K562 (cell line): Measurements from ENCODE around the gene PACRG. TPM values are rescaled to one million over a fixed set of nuclear protein-coding genes. Genes with fewer than 3 reads are reported as not detected.

ENCODE experiments used
- ATAC-seq: fragments of 200-7000 bp; cut with Tn5 transposase; 3 replicates; pipeline ENCODE4 v1.9.1; 2020; ENCODE audit warnings: moderate library complexity
- BruUV-seq: library from RNA; stranded (reverse); fragments of 400-500 nt; replicated peaks from 2 replicates; lab custom pipeline; 2021; lab: Mats Ljungman, UMichigan
- CTCF ChIA-PET: fragments of 300-600 bp; formaldehyde crosslinking; extraction: SDS; loops from one replicate; lab custom pipeline; 2021; ENCODE audit warnings: low intra/inter-chr PET ratio; lab: Yijun Ruan, JAX
- POLR2A ChIA-PET: fragments of 300-600, 350-650 bp; sonication (Branson Sonifier 250); formaldehyde crosslinking; extraction: SDS; loops from one replicate; lab custom pipeline; 2021; ENCODE audit warnings: antibody characterized with exemption, inconsistent platforms; lab: Yijun Ruan, JAX
- DNase-seq, 4 experiments: peaks; one replicate each; pipeline versions ENCODE4 v3.0.0 to v3.0.0-alpha.2; 2011 to 2018; ENCODE audit warnings: low spot score in 3 of 4, mixed read lengths in 3 of 4; ENCODE audit errors: extremely low read depth in 1 of 4
- FAIRE-seq: peaks from 2 replicates; lab custom pipeline; 2011; peaks lifted over from hg19 to GRCh38; lab: Jason Lieb, UNC
- H2AFZ ChIP-seq: 2 replicates; pipeline ENCODE4 v1.6.0; 2011; ENCODE audit warnings: low read depth, low read length, control low read depth, inconsistent platforms
- H3K27ac ChIP-seq: fragments of 200-600 bp; 3 replicates; pipeline ENCODE4 v1.8.0; 2011; ENCODE audit warnings: low read depth, mild to moderate bottlenecking, control low read depth, inconsistent platforms, low read length, moderate library complexity, mixed read lengths; ENCODE audit errors: extremely low read depth
- H3K27me3 ChIP-seq, 2 experiments: fragments of 300-600 bp in 1 of 2; 2 replicates in 1 of 2; 3 replicates in 1 of 2; pipeline versions ENCODE4 v1.6.0 to v1.8.0; 2011; ENCODE audit warnings: inconsistent platforms in 2 of 2, low read length in 2 of 2, mild to moderate bottlenecking in 1 of 2, mixed read lengths in 1 of 2, moderate library complexity in 1 of 2; ENCODE audit not compliant: control insufficient read depth in 2 of 2, insufficient read depth in 2 of 2
- H3K36me3 ChIP-seq: fragments of 300-600 bp; 3 replicates; pipeline ENCODE4 v1.8.0; 2011; ENCODE audit warnings: mild to moderate bottlenecking, low read length, inconsistent platforms; ENCODE audit not compliant: control insufficient read depth, insufficient read depth
- H3K4me1 ChIP-seq, 2 experiments: fragments of 200-600 bp in 1 of 2; replicated peaks in 1 of 2; 2 replicates in 1 of 2; 3 replicates in 1 of 2; pipeline versions ENCODE4 v1.5.1 to v1.8.0; 2011; ENCODE audit warnings: inconsistent platforms in 2 of 2, low read length in 2 of 2, mild to moderate bottlenecking in 1 of 2, mixed read lengths in 1 of 2, moderate library complexity in 1 of 2; ENCODE audit not compliant: control insufficient read depth in 2 of 2, insufficient read depth in 2 of 2
- H3K4me2 ChIP-seq: 2 replicates; pipeline ENCODE4 v1.6.1; 2011; ENCODE audit warnings: low read length, control low read depth, inconsistent platforms, mixed read lengths; ENCODE audit not compliant: insufficient read depth
- H3K4me3 ChIP-seq: fragments of 200-600 bp; sonication (generic), shearing (Covaris generic); 2 replicates; pipeline ENCODE4 v1.5.1; 2016; ENCODE audit warnings: control low read depth, inconsistent platforms
- H3K79me2 ChIP-seq: fragments of 200-600 bp; 3 replicates; pipeline ENCODE4 v1.8.0; 2011; ENCODE audit warnings: low read length, inconsistent platforms; ENCODE audit not compliant: control insufficient read depth, insufficient read depth
- H3K9ac ChIP-seq, 2 experiments: 2 replicates each; pipeline versions ENCODE4 v1.6.0 to v1.6.1; 2011; ENCODE audit warnings: low read depth in 2 of 2, low read length in 2 of 2, control low read depth in 1 of 2, inconsistent platforms in 1 of 2, mild to moderate bottlenecking in 1 of 2, mixed read lengths in 1 of 2; ENCODE audit not compliant: insufficient read depth in 1 of 2
- H3K9me1 ChIP-seq: one replicate; pipeline ENCODE4 v1.6.0; 2011; ENCODE audit warnings: inconsistent platforms, mild to moderate bottlenecking, low read length, moderate library complexity; ENCODE audit not compliant: control insufficient read depth, insufficient read depth
- H3K9me3 ChIP-seq: replicated peaks from 2 replicates; pipeline ENCODE4 v1.5.1; 2011; ENCODE audit warnings: low read depth, low read length, inconsistent platforms; ENCODE audit not compliant: control insufficient read depth, insufficient read depth
- H4K20me1 ChIP-seq: replicated peaks from 2 replicates; pipeline ENCODE4 v1.6.1; 2011; ENCODE audit warnings: low read length, inconsistent platforms, mixed read lengths; ENCODE audit not compliant: control insufficient read depth, insufficient read depth
- CREB3 ChIP-seq: fragments of 450-650 bp; conservative IDR thresholded peaks from 2 replicates; pipeline ENCODE4 v1.6.1; 2016; ENCODE audit warnings: missing genetic modification characterization, low read depth, mild to moderate bottlenecking, missing compliant biosample characterization, moderate library complexity
- ESRRA ChIP-seq: fragments of 450-650 bp; IDR thresholded peaks from 2 replicates; pipeline ENCODE4 v1.6.1; 2014; ENCODE audit warnings: low read depth, mild to moderate bottlenecking, moderate library complexity, borderline replicate concordance
- ETS2 ChIP-seq: IDR thresholded peaks from 2 replicates; pipeline ENCODE4 v1.6.1; 2016; ENCODE audit warnings: borderline replicate concordance, missing genetic modification characterization, mild to moderate bottlenecking, moderate library complexity, missing compliant biosample characterization; ENCODE audit not compliant: poor library complexity, severe bottlenecking
- FOXJ2 ChIP-seq: fragments of 200-800 bp; sonication (Bioruptor generic); IDR thresholded peaks from 2 replicates; pipeline ENCODE4 v1.6.1; 2016; ENCODE audit warnings: missing genetic modification characterization, missing compliant biosample characterization
- HMGXB4 ChIP-seq: sonication (generic); formaldehyde crosslinking; IDR thresholded peaks from 2 replicates; pipeline ENCODE4 v1.8.1; 2023; ENCODE audit warnings: mild to moderate bottlenecking, missing genetic modification reagents
- MAFF ChIP-seq: IDR thresholded peaks from 2 replicates; pipeline ENCODE4 v1.6.1; 2012; ENCODE audit warnings: low read length, improper control_type of control experiment
- NCOA4 ChIP-seq: fragments of 450-650 bp; IDR thresholded peaks from 2 replicates; pipeline ENCODE4 v1.6.1; 2018; ENCODE audit warnings: mild to moderate bottlenecking; ENCODE audit not compliant: partially characterized antibody
- SAFB2 ChIP-seq: fragments of 200-400 bp; formaldehyde crosslinking; IDR thresholded peaks from 2 replicates; pipeline ENCODE4 v1.6.1; 2018; ENCODE audit warnings: borderline replicate concordance, low read length, low read depth, moderate library complexity; ENCODE audit not compliant: severe bottlenecking
- SMARCA5 ChIP-seq: fragments of 450-650 bp; IDR thresholded peaks from 2 replicates; pipeline ENCODE4 v1.6.1; 2016
- SPI1 ChIP-seq: IDR thresholded peaks from 2 replicates; pipeline ENCODE4 v1.6.1; 2011; ENCODE audit warnings: low read depth, low read length, control low read depth, borderline replicate concordance
- TBL1XR1 ChIP-seq, 2 experiments: IDR thresholded peaks; 2 replicates each; pipeline ENCODE4 v1.6.1; 2012; ENCODE audit warnings: improper control_type of control experiment in 2 of 2, low read length in 2 of 2, mild to moderate bottlenecking in 1 of 2
- ZC3H4 ChIP-seq: sonication (generic); formaldehyde crosslinking; IDR thresholded peaks from 2 replicates; pipeline ENCODE4 v1.9.0; 2021; ENCODE audit warnings: missing genetic modification reagents, borderline replicate concordance
- ZNF212 ChIP-seq: fragments of 450-650 bp; formaldehyde crosslinking; IDR thresholded peaks from 2 replicates; pipeline ENCODE4 v1.4.0; 2020; ENCODE audit warnings: mild to moderate bottlenecking
- ZNF384 ChIP-seq: IDR thresholded peaks from 2 replicates; pipeline ENCODE4 v1.6.1; 2012; ENCODE audit warnings: low read depth, low read length, improper control_type of control experiment
- ZNF436 ChIP-seq: fragments of 250-450, 450-650 bp; sonication (Bioruptor Pico); formaldehyde crosslinking; IDR thresholded peaks from 2 replicates; pipeline ENCODE4 v1.7.0; 2020; ENCODE audit warnings: mild to moderate bottlenecking
- ZSCAN29 ChIP-seq: fragments of 450-650 bp; IDR thresholded peaks from 2 replicates; pipeline ENCODE4 v1.6.1; 2017
- WGBS: fragments of 100-300 bp; shearing (Covaris generic); methylation state at CpG from one replicate; pipeline ENCODE4 v1.1.6; 2016; ENCODE audit warnings: low coverage, mixed read lengths; ENCODE audit not compliant: insufficient coverage; ENCODE audit errors: missing lambda C conversion rate; 5-methylcytosine and 5-hydroxymethylcytosine counted together
- in situ Hi-C: fragments of 300-500 bp; cut with MboI; formaldehyde crosslinking; loops from 4 replicates; pipeline ENCODE4 v1.15.0; 2018; ENCODE audit warnings: inconsistent platforms, mixed read lengths
- intact Hi-C: fragments of 100-400 bp; cut with micrococcal nuclease; formaldehyde crosslinking; loops from 2 replicates; pipeline ENCODE4 v1.14.2; 2022
- polyA plus RNA-seq, 8 experiments: library from polyadenylated mRNA; depleted of rRNA in 4 of 8; stranded (reverse) in 5 of 8; unstranded in 3 of 8; fragments of >200 nt; fragmentation: Nextera tagmentation in 2 of 8; fragmentation: Illumina TruSeq in 1 of 8; extraction: Ambion mirVana in 2 of 8; extraction: Trizol in 1 of 8; gene quantifications; 2 replicates each; pipeline versions ENCODE4 v1.2.1 to v1.2.3, GENCODE V29; 2011 to 2014; ENCODE audit warnings: inconsistent platforms in 1 of 8, missing spikeins in 1 of 8
- total RNA-seq, 7 experiments: library from RNA; depleted of rRNA in 6 of 7; stranded (reverse); fragments of >200 nt in 6 of 7; fragmentation: Illumina TruSeq in 2 of 7; extraction: Trizol in 2 of 7; gene quantifications; 2 replicates each; pipeline versions ENCODE4 v1.2.1 to v1.2.3, GENCODE V29; 2011 to 2021; ENCODE audit warnings: low replicate concordance in 1 of 7

Gene PACRG
- total and polyA plus RNA-seq, 9 of the 15 experiments (the other 6 are each of a cell fraction or from before 2014, with no cell fraction given), result 0.04 TPM; not detected in 8

- no peak overlapping the region for H3K9ac ChIP-seq
- FAIRE-seq, result no peak
- no peak overlapping the region for H2AFZ ChIP-seq
- H3K4me1 ChIP-seq, result no peaks in the 10 kb centered on the region
- no peaks in the 10 kb centered on the region for H3K36me3 ChIP-seq
- in situ Hi-C loops (no loop called here), intact Hi-C loops (no loop called here)
- H3K9me1 ChIP-seq, result no peaks in the 10 kb centered on the region
- CTCF ChIA-PET, result no interaction called here
- H3K27me3 ChIP-seq, result no peaks in the 10 kb centered on the region
- 0% methylated on average over 5 of the region's 5 CpGs for WGBS
- no peak for ATAC-seq
- DNase-seq, result no peak
- POLR2A ChIA-PET, result no interaction called here
- no peak overlapping the region for H3K4me2 ChIP-seq
- no peaks in the 10 kb centered on the region; the same call in 1 of the 2 replicates for H3K9me3 ChIP-seq
- H3K4me3 ChIP-seq, result no peak overlapping the region
- TF ChIP-seq SPI1 (no peak), MAFF (no peak), ZNF212 (CRISPR knock-in tag) (no peak)
- no peaks in the 10 kb centered on the region for H3K79me2 ChIP-seq
- no peaks in the 10 kb centered on the region for H4K20me1 ChIP-seq
- no TSS peak for BruUV-seq
- H3K27ac ChIP-seq, result no peak overlapping the region
Measured at GRCh38 chr6:162973980-162974379, 246.2 kb downstream of the PACRG start.

DNA sequence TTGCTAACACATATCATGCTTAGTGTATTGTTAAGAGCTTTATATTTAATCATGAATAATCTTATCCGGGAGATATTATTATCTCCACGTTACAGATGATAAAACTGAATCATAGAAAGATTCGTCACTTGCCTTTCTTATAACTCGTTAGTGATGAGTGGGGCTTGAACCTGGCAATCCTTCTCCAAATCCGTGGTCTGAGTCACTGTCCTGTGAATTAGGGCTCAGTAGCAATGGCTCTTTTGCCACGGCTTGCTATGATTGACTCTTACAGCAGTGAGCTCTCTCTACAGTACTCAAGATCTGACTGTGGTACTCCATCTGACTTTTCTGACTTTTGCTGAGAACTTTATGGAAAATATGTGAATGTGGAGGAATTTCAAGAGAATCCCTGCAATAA is 246.9 kb downstream of the PACRG start:
- in situ Hi-C loops, result no loop called here
- Histone ChIP-seq H3K9ac (no peak overlapping the region), H2AFZ (no peak overlapping the region), H3K4me1 (no peaks in the 10 kb centered on the region), H3K36me3 (no peaks in the 10 kb centered on the region), H3K9me3 (no peaks in the 10 kb centered on the region; the same call in 1 of the 2 replicates), H3K4me2 (no peak overlapping the region), H3K4me3 (no peak overlapping the region), H3K27ac (no peak overlapping the region), H3K9me1 (no peaks in the 10 kb centered on the region), H4K20me1 (no peaks in the 10 kb centered on the region), H3K79me2 (no peaks in the 10 kb centered on the region), H3K27me3 (no peaks in the 10 kb centered on the region)
- ChIA-PET CTCF (no interaction called here), POLR2A (no interaction called here)
- intact Hi-C loops, result no loop called here
- DNase-seq, result no peak
- under 1% methylated on average over 6 of the region's 6 CpGs for WGBS
- no TSS peak for BruUV-seq
- ATAC-seq, result no peak
- no peak for FAIRE-seq
- TF ChIP-seq HMGXB4 (CRISPR knock-in tag), result no peak
- no peak for TF ChIP-seq SMARCA5
- TF ChIP-seq CREB3 (tag), result no peak
- TF ChIP-seq ZNF384, result no peak
- no peak for TF ChIP-seq ZNF436 (CRISPR knock-in tag)
- TF ChIP-seq ETS2 (tag), result no peak
- TF ChIP-seq SAFB2, result no peak
- no peak for TF ChIP-seq TBL1XR1 (IDR thresholded peaks at IDR 0.05; ENCODE audit: low read length in 2 of 2)
- TF ChIP-seq FOXJ2 (tag), result no peak
- TF ChIP-seq ZSCAN29, result no peak
- no peak for TF ChIP-seq NCOA4
- no peak for TF ChIP-seq ZC3H4
- no peak for TF ChIP-seq ESRRA
